Endothelial cell of umbilical vein (primary cell): ENCODE data around the gene CLCN2. TPM values are rescaled to one million over a fixed set of nuclear protein-coding genes. Genes with fewer than 3 reads are reported as not detected.
A peak's percentile ranks its signal among the peaks of the same experiment; 100 is the strongest.

Source experiments
- BruUV-seq: library from RNA; stranded (reverse); fragments of 400-500 nt; replicated peaks from 2 replicates; lab custom pipeline; 2021; lab: Mats Ljungman, UMichigan
- CTCF ChIA-PET: fragments of 300-600, 350-600 bp; sonication (Branson Sonifier 250); formaldehyde crosslinking; loops from one replicate; lab custom pipeline; 2021; ENCODE audit warnings: antibody characterized with exemption, inconsistent platforms; lab: Charles Lee
- POLR2A ChIA-PET: fragments of 300-600, 350-600 bp; sonication (Branson Sonifier 250); formaldehyde crosslinking; loops from one replicate; lab custom pipeline; 2021; ENCODE audit warnings: antibody characterized with exemption, inconsistent platforms; lab: Charles Lee
- DNase-seq: peaks from one replicate; pipeline ENCODE4 v3.0.0-alpha.2; 2011; ENCODE audit warnings: low read depth, low spot score
- FAIRE-seq: peaks from 2 replicates; lab custom pipeline; 2011; peaks lifted over from hg19 to GRCh38; lab: Jason Lieb, UNC
- H2AFZ ChIP-seq: 2 replicates; pipeline ENCODE4 v1.6.0; 2012; ENCODE audit warnings: low read depth, low read length, control low read depth, inconsistent platforms
- H3K27ac ChIP-seq: 2 replicates; pipeline ENCODE4 v1.5.1; 2011; ENCODE audit warnings: low read depth, mild to moderate bottlenecking, control low read depth, low read length, moderate library complexity; ENCODE audit not compliant: insufficient read depth
- H3K27me3 ChIP-seq, 2 experiments: 2 replicates each; pipeline versions ENCODE4 v1.6.0 to v1.6.1; 2011; ENCODE audit warnings: low read length in 2 of 2, mixed read lengths in 1 of 2; ENCODE audit not compliant: control insufficient read depth in 2 of 2, insufficient read depth in 2 of 2
- H3K36me3 ChIP-seq, 2 experiments: 2 replicates in 1 of 2; 3 replicates in 1 of 2; pipeline ENCODE4 v1.5.1; 2011; ENCODE audit warnings: low read length in 2 of 2, mild to moderate bottlenecking in 1 of 2, moderate library complexity in 1 of 2; ENCODE audit not compliant: control insufficient read depth in 2 of 2, insufficient read depth in 2 of 2; ENCODE audit errors: extremely low read depth in 1 of 2
- H3K4me1 ChIP-seq: 3 replicates; pipeline ENCODE4 v1.5.1; 2011; ENCODE audit warnings: mild to moderate bottlenecking, low read length; ENCODE audit not compliant: control insufficient read depth, insufficient read depth; ENCODE audit errors: extremely low read depth
- H3K4me2 ChIP-seq: 2 replicates; pipeline ENCODE4 v1.6.1; 2011; ENCODE audit warnings: low read length, control low read depth, mixed read lengths; ENCODE audit not compliant: insufficient read depth
- H3K4me3 ChIP-seq, 3 experiments: fragments of 200-600 bp in 1 of 3; sonication (generic), shearing (Covaris generic) in 1 of 3; replicated peaks in 1 of 3; 2 replicates each; pipeline ENCODE4 v1.5.1; 2011 to 2016; ENCODE audit warnings: control low read depth in 3 of 3, low read length in 3 of 3, mild to moderate bottlenecking in 2 of 3, inconsistent platforms in 1 of 3, low read depth in 1 of 3, moderate library complexity in 1 of 3; ENCODE audit not compliant: insufficient read depth in 1 of 3
- H3K79me2 ChIP-seq: 2 replicates; pipeline ENCODE4 v1.6.0; 2012; ENCODE audit warnings: low read length, inconsistent platforms; ENCODE audit not compliant: control insufficient read depth, insufficient read depth
- H3K9ac ChIP-seq: replicated peaks from 2 replicates; pipeline ENCODE3; 2011; ENCODE audit warnings: low read length, control low read depth; ENCODE audit not compliant: insufficient read depth; ENCODE audit errors: extremely low read depth
- H3K9me1 ChIP-seq: replicated peaks from 3 replicates; pipeline ENCODE4 v1.6.0; 2011; ENCODE audit warnings: mild to moderate bottlenecking, low read length; ENCODE audit not compliant: control insufficient read depth, insufficient read depth; ENCODE audit errors: extremely low read depth
- H3K9me3 ChIP-seq: replicated peaks from 2 replicates; pipeline ENCODE4 v1.5.1; 2012; ENCODE audit warnings: low read length, inconsistent platforms; ENCODE audit not compliant: control insufficient read depth, insufficient read depth
- H4K20me1 ChIP-seq: replicated peaks from 2 replicates; pipeline ENCODE3; 2011; ENCODE audit warnings: mild to moderate bottlenecking, low read length; ENCODE audit not compliant: control insufficient read depth, insufficient read depth; ENCODE audit errors: extremely low read depth
- EZH2 ChIP-seq: IDR thresholded peaks from 2 replicates; pipeline ENCODE4 v1.6.1; 2012; ENCODE audit warnings: borderline replicate concordance, low read depth, mild to moderate bottlenecking, moderate library complexity, low read length, inconsistent platforms; ENCODE audit not compliant: severe bottlenecking
- FOS ChIP-seq: IDR thresholded peaks from 2 replicates; pipeline ENCODE4 v1.6.1; 2011; ENCODE audit warnings: mild to moderate bottlenecking, low read length, moderate library complexity, borderline replicate concordance; ENCODE audit not compliant: insufficient read depth
- GATA2 ChIP-seq: IDR thresholded peaks from 2 replicates; pipeline ENCODE4 v1.7.0; 2011; ENCODE audit warnings: low read depth, mild to moderate bottlenecking, moderate library complexity, mixed read lengths, low read length; ENCODE audit not compliant: insufficient read length, insufficient read depth
- JUN ChIP-seq: IDR thresholded peaks from 2 replicates; pipeline ENCODE4 v1.6.1; 2011; ENCODE audit warnings: borderline replicate concordance, low read depth; ENCODE audit not compliant: insufficient read length, insufficient read depth
- MAX ChIP-seq: IDR thresholded peaks from 2 replicates; pipeline ENCODE4 v1.6.1; 2011; ENCODE audit not compliant: insufficient read depth, insufficient read length
- MYC ChIP-seq: IDR thresholded peaks from one replicate; pipeline ENCODE4 v1.6.1; 2011; ENCODE audit warnings: mild to moderate bottlenecking, low read depth, low read length
- POLR2A ChIP-seq: IDR thresholded peaks from 2 replicates; pipeline ENCODE4 v1.6.1; 2012; ENCODE audit warnings: low read depth, mild to moderate bottlenecking, control low read depth, low read length
- POLR2AphosphoS5 ChIP-seq: IDR thresholded peaks from 2 replicates; pipeline ENCODE4 v1.6.1; 2012; ENCODE audit warnings: low read depth, mild to moderate bottlenecking, control low read depth, low read length, moderate library complexity; ENCODE audit not compliant: insufficient read depth
- dilution Hi-C: fragments of 300-500 bp; cut with MboI; formaldehyde crosslinking; loops from one replicate; pipeline ENCODE4 v1.15.0; 2019; ENCODE audit warnings: low sequenced_read_pairs; ENCODE audit not compliant: extremely low pct_ligation_motif_present
- intact Hi-C: fragments of 100-400 bp; cut with micrococcal nuclease; formaldehyde crosslinking; loops from one replicate; pipeline ENCODE4 v1.10.0; 2022
- polyA plus RNA-seq, 4 experiments: library from polyadenylated mRNA; depleted of rRNA in 3 of 4; stranded (reverse) in 3 of 4; unstranded in 1 of 4; fragments of >200 nt; gene quantifications; 2 replicates each; pipeline versions ENCODE4 v1.2.1 to v1.2.3, GENCODE V29; 2011 to 2012; ENCODE audit warnings: missing spikeins in 1 of 4
- total RNA-seq: library from RNA; stranded (reverse); gene quantifications from 2 replicates; pipeline ENCODE4 v1.2.3, GENCODE V29; 2021
- TF ChIP-seq, protein P1 (sequence below), 2 donors: IDR thresholded peaks; 1 replicate in 1 of 2; 2 replicates in 1 of 2; pipeline ENCODE4 v1.5.1; 2011; ENCODE audit warnings: low read length in 2 of 2, mild to moderate bottlenecking in 2 of 2, moderate library complexity in 2 of 2, control low read depth in 1 of 2, inconsistent platforms in 1 of 2, low read depth in 1 of 2; ENCODE audit not compliant: insufficient read depth in 1 of 2; ENCODE audit errors: extremely low read depth in 1 of 2

Gene CLCN2
- total and polyA plus RNA-seq, 2 donors (not counting 3 experiments of a cell fraction or from before 2014, with no cell fraction given) = 3.5 to 6.5 TPM

DNA sequence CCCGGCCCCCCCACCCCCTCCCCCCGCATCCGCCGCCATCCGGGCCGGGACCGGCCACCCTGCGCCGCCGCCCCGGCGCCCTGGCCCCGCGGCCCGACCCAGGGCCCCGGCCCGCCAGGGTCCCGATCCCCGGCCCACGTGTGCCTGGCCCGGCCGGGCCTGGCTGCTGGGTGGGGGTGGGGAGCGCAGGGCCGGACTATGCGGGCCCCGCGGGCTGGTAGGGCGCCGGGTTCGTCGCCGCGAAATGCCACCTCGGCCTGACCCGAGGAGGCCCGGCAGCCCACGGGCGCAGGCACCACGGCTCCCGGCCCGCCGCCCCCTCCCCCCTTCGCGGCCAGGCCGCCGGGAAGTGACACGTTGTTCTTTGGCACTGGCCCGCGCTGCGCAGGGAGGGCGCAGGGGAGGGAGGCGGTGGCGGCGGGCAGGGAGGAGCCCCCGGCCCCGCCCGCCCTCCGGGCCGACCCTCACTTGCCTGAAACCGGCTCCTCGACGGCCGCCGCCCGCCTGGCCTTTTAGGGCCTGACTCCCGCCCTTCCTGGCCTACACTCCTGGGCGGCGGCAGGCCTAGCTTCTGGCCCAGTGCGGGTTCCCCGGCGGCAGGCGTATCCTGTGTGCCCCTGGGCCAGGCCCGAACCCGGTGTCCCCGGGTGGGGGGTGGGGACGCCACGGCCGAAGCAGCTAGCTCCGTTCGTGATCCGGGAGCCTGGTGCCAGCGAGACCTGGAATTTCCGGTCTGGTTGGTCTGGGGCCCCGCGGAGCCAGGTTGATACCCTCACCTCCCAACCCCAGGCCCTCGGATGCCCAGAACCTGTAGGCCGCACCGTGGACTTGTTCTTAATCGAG is 46.5 kb downstream of the CLCN2 start:
- Histone ChIP-seq H3K4me1 (peaks cover 34% of the 10 kb centered on the region), H4K20me1 (peaks cover 3% of the 10 kb centered on the region), H3K36me3 (peaks cover 9 to 11% of the 10 kb centered on the region in 2 experiments), H3K79me2 (peaks cover 49% of the 10 kb centered on the region), H2AFZ (no peak overlapping the region), H3K4me3 (peak overlapping the region; percentile 36 to 84 (median 59)), H3K9me1 (no peaks in the 10 kb centered on the region), H3K4me2 (peak overlapping the region; percentile 25), H3K27ac (peak overlapping the region; percentile 64), H3K27me3 (no peaks in the 10 kb centered on the region), H3K9me3 (no peaks in the 10 kb centered on the region), H3K9ac (peak overlapping the region; percentile 82)
- FAIRE-seq (peak; percentile 68), DNase-seq (peak; percentile 81)
- TF ChIP-seq GATA2 = no peak
- TF ChIP-seq POLR2AphosphoS5 = peak; percentile 91
- no peak for TF ChIP-seq MAX
- no peak for TF ChIP-seq MYC
- TF ChIP-seq FOS = peak; percentile 9
- TF ChIP-seq EZH2 = no peak
- TF ChIP-seq, protein P1, sequence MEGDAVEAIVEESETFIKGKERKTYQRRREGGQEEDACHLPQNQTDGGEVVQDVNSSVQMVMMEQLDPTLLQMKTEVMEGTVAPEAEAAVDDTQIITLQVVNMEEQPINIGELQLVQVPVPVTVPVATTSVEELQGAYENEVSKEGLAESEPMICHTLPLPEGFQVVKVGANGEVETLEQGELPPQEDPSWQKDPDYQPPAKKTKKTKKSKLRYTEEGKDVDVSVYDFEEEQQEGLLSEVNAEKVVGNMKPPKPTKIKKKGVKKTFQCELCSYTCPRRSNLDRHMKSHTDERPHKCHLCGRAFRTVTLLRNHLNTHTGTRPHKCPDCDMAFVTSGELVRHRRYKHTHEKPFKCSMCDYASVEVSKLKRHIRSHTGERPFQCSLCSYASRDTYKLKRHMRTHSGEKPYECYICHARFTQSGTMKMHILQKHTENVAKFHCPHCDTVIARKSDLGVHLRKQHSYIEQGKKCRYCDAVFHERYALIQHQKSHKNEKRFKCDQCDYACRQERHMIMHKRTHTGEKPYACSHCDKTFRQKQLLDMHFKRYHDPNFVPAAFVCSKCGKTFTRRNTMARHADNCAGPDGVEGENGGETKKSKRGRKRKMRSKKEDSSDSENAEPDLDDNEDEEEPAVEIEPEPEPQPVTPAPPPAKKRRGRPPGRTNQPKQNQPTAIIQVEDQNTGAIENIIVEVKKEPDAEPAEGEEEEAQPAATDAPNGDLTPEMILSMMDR (IDR thresholded peaks at IDR 0.05; ENCODE audit: extremely low read depth in 1 of 2, insufficient read depth in 1 of 2, low read depth in 1 of 2, low read length in 2 of 2) = no peak
- TF ChIP-seq JUN = no peak
- TF ChIP-seq POLR2A = peak; percentile 79
- ChIA-PET POLR2A (interaction anchor here (1.0 to 1.5 kb wide), 2 partner anchors 22 to 47 kb away, joined by 3 to 5 read pairs; partner anchors contain the start of genes CLCN2, FAM131A and POLR2H), CTCF (no interaction called here)
- intact Hi-C loops = loop anchor here (1.0 to 5.0 kb wide), 3 partner anchors 16 to 138 kb away; partner anchors contain the start of gene PSMD2
- dilution Hi-C loops = no loop called here
- BruUV-seq = TSS peak; percentile 50
